Epithelial cell of esophagus (primary cell): Measurements from ENCODE around the gene RGS7.
A peak's percentile ranks its signal among the peaks of the same experiment; 100 is the strongest.

Experiments used
- DNase-seq: peaks from one replicate; pipeline ENCODE4 v3.0.0; 2010; ENCODE audit warnings: low read depth
- H3K4me3 ChIP-seq: 2 replicates; pipeline ENCODE4 v1.5.1; 2011; ENCODE audit warnings: mild to moderate bottlenecking, low read length, control low read depth
- CTCF ChIP-seq: IDR thresholded peaks from 2 replicates; pipeline ENCODE4 v1.5.1; 2011; ENCODE audit warnings: low read depth, mild to moderate bottlenecking, low read length, control low read depth, inconsistent platforms; ENCODE audit not compliant: insufficient read depth; ENCODE audit errors: missing control alignments

The RGS7 gene

GRCh38 chr1:240816472-240816871 is 540.5 kb downstream of the RGS7 start:
- no peak for TF ChIP-seq CTCF
- no peak for DNase-seq
- H3K4me3 ChIP-seq, result no peak overlapping the region

GRCh38 chr1:240813720-240814119 is 543.3 kb downstream of the RGS7 start:
- H3K4me3 ChIP-seq, result no peak overlapping the region
- TF ChIP-seq CTCF, result no peak
- no peak for DNase-seq

GRCh38 chr1:240811256-240811655 is 545.7 kb downstream of the RGS7 start:
- TF ChIP-seq CTCF, result no peak
- no peak for DNase-seq
- H3K4me3 ChIP-seq, result no peak overlapping the region

- peak; percentile 34 for DNase-seq
- no peak overlapping the region for H3K4me3 ChIP-seq
- TF ChIP-seq CTCF, result no peak
Observed at GRCh38 chr1:240808381-240808780, 548.6 kb downstream of the RGS7 start.

GRCh38 chr1:240806200-240806745 is 550.7 kb downstream of the RGS7 start:
- DNase-seq, result peak; percentile 46
- H3K4me3 ChIP-seq, result no peak overlapping the region
- TF ChIP-seq CTCF, result no peak

- no peak overlapping the region for H3K4me3 ChIP-seq
- no peak for DNase-seq
- TF ChIP-seq CTCF, result no peak
Observed at GRCh38 chr1:240804475-240804874, 552.5 kb downstream of the RGS7 start.

- no peak for TF ChIP-seq CTCF
- DNase-seq, result peak; percentile 76
- no peak overlapping the region for H3K4me3 ChIP-seq
Observed at GRCh38 chr1:240803151-240803550, 553.9 kb downstream of the RGS7 start.
